A172 (cell line): Measurements from ENCODE around the gene ZFAND3. TPM values are rescaled to one million over a fixed set of nuclear protein-coding genes. Genes with fewer than 3 reads are reported as not detected.

Experiments
- DNase-seq: peaks from one replicate; pipeline ENCODE4 v3.0.0-alpha.2; 2015; ENCODE audit warnings: low spot score
- total RNA-seq: library from RNA; depleted of rRNA; stranded (reverse); fragments of >200 nt; shearing (Covaris generic); gene quantifications from 2 replicates; pipeline ENCODE4 v1.2.3, GENCODE V29; 2014

ZFAND3 gene
- total RNA-seq, 1 experiment from 2014 or later, result 10.0 TPM

DNA sequence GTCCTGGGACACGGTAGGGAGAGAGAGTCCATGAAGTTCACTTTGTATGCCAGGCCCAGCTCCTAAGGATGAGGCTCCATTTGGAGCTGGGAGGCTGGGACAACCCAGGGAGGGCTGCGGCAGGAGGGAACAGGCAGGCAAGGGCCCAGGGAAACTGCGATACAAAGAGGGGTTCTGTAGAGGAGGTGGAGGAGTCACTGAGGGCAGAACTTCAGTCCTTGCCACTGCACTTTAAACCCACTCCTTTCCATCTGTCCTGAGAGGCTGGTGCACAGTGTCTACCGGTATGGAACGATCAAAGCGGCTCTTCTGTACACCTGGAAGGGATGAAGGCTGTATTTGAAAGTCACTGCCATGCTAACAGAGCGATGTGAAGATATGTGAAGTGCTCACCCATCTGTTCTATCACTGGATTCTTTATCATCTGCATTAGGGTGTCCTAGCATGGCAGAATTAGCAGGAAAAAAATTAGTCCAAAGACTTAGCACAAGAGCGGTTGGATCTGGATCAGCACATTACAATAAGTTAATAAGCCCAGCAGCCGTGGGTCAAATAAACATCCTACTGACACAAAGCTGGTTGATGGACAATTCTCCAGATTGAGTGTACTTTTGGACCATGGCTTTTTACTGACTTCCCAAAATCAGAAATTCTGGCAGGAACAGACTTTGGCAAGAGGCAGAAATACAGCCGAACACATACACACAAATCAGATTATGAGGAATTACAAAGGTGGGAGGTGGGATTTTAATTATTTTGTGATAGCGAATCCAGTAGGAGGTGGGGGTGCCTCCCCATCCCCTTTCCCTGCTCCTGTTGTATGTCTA is 20.9 kb upstream of the ZFAND3 start:
- no peak for DNase-seq

DNA sequence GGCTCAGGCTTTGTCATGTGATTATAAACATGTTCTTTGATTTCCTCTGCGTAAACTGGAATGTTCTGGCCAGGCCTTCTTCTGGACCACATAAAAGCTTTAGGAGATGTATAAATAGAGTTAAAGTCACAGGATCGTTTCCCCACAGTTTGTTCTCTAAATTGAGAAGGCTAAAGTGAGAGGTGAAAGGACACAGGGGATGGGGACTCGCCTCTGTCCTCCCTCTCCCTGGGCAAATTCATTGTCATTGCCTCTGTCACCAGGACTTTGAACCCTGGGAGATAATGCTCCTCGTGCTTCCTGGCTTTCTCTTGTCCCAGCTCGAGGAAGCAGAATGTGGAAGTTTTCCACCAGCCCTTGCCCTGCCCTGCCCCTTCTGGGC is 20.3 kb upstream of the ZFAND3 start:
- no peak for DNase-seq

DNA sequence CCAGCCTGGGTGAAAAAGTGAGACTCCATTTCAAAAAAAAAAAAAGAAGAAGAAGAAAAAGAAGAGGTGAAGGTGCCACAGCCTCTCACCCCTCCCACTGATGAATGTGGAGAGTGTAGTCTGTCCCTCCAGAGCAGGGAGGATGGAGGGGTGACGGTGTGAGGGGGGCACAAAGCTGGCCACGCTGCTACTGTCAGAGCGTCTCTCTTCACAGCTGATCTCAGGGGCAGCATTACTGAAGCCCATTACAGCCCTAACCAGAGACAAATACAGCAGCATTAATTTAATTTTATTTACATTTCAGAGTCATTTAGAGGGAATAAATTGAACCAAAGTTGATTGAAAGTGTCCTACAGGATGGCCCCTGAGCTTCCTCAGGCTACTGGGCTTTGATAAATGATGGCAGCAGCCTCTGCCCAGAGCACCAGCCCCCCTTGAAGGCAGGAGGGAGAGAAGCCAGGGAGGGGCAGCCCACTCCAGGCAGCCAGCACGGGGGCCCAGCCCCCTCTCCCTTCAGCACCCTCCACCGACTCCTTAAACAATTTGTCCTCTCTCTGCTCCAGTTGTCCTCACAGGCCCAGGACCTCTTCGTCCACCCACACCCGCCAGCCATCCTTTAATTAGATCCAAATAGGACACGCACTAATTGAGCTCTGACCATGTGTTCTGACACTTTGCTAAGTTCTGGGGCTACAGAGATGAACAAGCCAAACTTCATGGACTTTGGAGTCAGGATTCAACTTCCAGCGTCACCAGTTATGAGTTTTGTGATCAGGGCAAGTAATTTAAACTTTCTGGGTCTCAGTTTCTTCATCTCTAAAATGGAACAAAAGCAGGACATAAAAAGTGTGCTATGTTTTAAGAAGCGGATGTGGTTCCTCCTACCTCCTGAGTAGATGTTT is 18.6 kb upstream of the ZFAND3 start:
- DNase-seq, result no peak

DNA sequence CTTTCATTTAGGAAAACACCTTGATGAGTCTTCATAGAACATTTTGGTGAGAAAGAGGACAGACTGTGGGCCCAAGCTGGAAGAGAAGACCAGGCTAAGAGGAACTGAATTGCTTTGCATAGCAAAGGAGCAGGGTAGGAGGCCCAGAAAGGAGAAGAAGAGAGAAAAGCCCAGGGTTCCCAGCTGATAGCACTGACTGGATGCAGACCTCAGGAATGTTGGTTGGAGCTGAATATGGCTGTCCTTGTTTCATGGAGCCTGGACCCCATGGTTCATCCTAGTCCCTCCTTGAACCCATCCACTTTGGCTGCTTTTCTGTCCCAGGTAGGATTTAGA is 18.0 kb upstream of the ZFAND3 start:
- no peak for DNase-seq

DNA sequence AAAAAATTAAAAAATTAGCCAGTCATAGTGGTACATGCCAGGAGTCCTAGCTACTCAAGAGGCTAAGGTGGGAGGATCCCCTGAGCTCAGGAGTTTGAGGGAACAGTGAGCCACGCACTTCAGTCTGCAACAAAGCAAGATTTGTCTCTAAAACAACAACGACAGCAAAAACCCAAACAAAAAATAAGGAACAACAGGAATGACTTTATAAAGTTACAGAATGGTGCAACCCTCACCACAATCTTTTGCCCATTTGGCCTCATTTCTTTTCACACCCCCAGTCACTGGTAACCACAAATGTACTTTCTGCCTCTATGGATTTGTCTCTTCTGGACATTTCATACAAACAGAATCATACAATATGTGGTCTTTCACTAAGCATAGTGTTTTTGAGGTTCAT is 16.7 kb upstream of the ZFAND3 start:
- DNase-seq, result no peak

DNA sequence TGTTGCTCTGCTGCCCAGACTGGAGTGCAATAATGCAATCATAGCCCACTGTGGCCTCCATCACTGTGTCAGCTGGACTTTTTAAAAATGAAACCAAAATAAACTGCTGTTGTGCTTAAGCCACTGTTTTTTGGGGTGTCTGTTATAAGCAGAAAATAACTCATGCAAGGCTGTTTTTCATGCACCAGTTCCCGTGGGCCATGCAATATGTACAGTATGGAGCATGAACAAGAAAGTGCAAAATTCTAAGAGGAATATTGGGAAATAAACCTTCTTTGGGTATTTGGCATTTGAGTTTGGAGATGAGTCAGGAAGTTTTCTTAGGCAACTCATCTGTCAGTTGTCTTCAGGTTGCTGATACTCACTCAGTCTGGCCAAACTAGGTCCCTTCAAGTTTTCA is 14.9 kb upstream of the ZFAND3 start:
- DNase-seq, result no peak

DNA sequence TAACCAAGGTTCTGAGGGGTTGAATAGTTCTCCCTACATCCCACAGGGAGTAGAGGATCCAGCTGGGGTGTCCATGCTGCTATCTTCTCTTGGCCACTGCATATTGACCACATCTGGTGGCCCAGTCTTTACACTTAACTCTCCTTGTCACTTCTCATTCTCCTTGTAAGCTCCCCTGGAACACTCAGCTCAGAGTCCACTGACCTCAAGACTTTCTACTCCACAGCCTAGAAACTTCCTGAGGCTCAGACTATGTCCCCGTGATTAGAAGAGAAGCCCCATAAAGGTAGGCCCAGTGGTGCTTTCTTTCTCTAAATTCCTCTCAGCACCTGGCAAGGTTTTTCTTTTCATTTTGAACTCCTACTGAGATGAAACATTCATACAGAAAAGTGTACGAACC is 13.3 kb upstream of the ZFAND3 start:
- DNase-seq, result no peak

DNA sequence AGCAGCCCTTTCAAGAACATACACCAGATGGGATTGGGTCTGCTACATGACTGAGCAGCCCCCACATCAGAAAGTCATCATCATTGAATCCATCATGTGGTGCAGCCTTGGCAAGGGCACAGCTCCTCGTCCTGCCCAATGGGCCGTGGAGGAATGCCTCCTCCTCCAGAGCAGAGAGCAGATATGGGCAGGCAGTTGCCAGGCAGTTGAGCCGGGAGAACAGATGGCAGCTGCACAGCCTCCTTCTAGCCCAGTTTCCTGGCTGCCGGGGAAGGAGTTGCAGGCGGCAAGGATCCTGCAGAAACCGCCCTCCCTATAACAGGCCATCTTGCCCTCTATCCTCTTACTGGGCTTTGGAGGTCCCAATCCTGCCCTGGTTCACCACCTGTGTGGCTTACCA is 11.9 kb upstream of the ZFAND3 start:
- DNase-seq, result no peak

DNA sequence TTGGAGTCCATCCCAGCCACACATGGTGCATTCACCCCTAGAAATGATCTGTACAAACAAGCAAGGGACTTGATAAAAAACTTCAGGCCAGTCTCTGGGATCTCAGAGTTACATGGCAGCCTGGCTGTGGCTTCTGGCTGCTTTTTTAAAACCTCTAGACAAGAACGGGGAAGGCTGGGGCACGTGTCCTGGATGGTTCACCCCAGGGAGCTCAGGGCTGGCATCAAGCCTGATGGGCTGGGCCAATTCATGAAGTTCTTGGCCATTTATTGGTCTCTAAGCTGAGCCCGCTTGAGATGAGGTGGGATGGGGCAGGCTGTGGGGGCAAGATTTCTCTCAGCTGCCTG is 10.4 kb upstream of the ZFAND3 start:
- DNase-seq, result no peak

DNA sequence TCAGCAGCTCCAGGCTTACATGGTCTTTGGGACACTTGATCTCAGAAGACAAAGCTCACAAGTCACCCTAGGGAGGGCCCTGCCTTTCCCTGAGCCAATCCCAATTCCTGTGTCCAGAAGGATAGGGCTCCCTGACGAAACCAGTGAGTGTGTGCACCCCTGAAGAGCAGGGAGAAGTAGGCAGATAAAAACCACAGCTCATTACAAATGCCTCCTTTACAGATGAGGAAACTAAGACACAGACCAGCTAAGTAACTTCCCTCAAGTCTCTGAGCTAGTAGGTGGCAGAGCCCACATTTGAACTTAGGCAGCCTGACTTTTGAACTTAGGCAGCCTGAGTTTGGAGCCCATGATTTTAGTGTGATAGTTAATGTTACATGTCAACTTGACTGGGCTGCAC is 6.7 kb upstream of the ZFAND3 start:
- DNase-seq, result no peak

DNA sequence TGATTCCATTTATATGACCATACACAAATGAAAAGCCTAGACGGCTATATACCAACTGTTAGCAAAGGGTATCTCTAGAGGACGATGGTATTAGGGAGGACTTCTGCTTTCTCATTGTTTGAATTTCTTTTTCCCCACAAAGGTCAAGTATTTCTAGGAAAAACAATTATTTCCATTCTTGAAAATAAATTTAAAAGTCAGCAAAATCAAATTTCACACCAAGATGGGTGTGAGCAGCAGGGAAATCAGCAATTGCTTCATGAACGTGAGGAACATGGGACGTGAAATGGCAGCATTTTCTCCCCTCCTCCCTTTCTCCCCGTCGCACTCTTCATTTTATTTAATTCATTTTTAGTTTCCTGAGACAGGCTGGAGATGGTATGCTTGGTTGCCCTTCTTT is 5.2 kb upstream of the ZFAND3 start:
- no peak for DNase-seq

DNA sequence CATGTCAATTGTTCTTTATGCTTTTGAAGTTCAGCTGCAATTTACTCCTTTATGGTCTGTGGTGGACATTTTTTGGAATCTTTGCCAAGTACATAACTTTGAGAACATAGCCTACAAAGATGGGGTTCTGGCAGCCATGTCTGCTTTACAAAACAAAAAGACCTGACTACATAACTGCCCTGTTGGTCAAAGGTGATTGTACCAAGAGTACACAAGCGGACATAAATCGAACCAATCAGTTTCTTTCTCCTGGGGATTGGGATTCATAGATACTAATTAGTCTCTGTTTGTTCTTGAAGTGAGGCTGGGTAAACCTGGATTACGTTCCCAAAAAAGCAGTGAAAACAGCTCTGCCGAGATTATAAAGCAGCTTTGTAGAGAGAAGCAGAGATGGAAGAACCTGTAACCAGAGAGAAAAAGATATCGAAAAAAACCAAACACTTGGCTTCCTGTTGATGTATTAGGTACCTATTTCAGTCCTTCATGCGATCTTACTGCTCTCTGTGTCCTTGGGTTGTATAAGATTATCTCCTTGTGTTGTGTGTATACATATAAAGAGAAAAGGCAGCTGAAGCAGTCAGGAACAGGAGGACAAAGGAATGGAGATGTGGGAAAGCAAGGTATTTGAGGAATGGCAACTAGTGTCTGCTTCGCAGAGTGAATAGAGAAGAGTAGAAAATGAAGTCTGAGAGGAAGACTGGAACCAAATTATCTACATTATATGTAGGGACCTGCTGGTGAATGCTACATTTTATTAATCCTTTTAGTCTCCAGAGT is 2.7 kb upstream of the ZFAND3 start:
- no peak for DNase-seq

DNA sequence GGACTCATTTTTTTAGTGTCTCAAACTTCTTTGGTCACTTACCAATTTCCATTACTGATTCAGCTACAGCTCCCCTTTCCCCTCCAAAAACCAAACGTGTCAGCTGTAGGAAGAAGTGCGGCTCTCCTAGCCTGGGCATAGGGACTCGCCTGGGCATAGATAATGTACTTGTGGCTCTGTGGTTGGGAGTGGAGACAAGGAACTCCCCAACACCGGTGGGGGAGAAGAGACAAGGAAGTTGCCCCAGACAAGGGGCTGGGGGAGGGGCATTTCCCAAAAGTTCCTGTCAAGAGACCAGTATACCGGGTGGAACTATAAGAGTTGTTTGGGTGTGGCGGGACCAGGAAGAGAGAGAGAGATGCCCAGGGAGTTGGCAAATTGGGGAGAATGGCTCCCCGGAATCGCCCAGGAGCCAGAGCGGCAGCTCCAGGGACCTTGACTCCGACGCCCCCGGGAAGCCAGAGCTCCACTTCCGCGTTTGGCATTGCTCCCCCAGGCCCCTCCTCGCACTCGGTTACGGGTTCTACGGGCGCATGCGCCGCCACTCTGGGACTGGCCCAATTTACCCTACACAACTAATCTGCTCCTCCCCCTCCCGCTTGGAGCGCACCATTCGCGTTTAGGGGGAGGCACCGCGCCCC is 871 bp upstream of the ZFAND3 start:
- peak; percentile 89 for DNase-seq

DNA sequence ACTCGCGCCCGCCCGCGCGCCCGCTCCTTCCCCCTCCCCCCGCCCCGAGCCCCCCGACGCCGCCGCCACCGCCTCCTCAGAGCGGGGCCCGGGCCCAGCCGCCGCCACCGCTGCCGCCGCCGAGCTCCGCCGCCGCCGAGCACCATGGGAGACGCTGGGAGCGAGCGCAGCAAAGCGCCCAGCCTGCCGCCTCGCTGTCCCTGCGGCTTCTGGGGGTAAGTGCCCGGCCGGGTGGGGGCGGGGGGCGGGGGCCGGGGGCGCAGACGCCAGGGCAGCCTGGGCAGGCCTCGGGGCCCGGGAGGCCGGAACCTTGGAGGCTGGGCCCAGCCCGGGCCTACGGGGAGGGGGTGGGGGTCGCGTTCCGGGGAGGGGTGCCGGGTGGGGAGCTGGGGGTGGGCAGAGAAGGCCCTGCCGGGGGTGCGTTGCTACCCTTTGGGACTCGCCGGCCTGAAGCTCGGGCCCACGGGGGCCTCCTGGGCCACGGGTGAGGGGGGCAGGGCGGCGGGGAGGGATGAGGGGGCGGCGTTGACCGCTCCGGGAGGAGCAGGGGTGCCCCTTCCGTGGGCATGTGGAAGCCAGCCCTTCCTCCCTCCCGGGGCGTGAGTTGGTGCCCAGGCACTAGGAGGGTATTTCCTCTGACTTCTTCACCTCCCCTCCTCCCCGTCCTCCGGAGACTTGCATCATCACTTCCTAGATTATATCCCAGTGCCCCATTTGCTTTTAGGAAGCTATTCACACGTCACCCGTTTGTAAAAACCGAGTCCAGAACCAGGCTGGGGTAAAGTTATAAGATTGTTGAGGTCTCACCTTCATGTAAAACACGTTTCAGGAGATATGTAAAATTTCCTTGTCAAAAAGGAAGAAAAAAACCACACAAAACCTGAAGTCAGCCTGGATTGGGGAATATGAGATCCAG is 533 bp downstream of the ZFAND3 start:
- peak; percentile 70 for DNase-seq

DNA sequence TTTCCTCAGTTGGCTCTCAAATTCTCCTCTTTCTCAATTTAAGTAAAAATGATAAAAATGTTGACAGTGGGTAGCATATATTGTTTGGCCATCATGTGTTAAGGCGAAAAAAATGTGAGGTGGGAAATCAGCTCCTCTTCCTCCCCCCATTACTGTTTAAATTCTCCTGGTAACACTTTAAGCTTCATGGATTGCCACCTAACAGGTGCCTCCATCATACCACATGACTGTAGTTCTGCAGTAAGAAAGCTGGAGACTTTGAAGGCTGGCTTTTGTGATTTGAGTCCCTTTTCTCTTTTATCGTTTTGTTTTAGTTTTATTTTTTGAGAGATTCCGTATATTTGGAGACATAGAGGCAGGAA is 1.2 kb downstream of the ZFAND3 start:
- peak; percentile 3 for DNase-seq

DNA sequence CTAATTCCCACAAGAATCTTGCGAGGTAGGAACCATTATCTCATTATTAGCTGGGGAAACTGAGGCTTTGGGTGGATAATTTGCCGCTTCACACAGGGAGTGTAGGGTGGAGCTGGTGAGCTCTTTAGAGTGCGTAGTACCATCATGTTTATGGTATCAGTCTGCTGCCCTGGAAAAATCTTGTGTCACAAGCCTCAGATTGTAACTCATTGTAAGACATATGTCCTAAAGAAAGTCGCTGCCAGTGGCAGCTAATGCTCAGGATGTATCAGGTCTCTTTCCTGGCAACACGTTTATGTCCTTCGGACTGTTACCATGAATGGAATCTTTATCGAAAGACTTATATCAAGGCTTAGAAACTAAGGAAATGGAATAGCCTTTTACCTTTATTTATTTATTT is 1.9 kb downstream of the ZFAND3 start:
- DNase-seq, result no peak

DNA sequence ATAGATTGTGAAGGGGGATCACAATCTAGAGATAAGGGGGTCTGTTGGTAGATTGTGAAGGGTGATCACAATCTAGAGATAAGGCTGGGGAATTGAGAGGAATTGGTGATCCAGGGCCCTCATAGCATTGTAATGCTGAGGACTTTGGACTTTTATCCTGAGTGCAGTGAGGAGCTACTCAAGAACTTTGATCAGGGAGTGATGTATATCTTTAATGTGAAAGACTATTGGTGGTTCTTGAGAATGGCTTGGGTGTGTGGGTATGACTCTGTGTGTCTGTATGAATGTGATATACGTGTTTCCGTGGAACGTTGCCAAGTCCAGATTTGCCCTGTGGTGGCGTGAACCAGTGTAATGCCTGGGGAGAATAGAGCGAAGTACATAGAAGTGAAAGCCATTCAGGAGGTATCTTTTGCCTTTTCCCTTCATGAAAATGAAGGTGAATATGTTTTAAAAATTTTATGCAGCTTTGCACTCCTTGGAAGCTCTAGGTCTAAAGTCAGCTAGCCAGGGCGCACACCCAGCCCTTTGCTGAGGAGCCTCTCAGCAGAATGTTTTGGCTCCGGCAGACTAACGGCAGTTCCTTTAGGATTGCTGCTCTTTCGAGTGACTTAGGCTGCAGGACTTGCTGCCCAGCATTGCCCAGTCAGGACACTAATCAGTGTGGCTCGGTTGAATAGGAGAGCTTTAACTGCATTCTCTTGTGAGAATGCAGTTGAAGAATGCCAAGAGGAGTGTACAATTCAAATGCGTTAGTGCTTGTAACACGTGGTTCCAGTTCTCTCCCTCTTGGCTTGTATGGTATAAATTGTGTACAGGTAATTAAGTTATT is 3.5 kb downstream of the ZFAND3 start:
- no peak for DNase-seq

DNA sequence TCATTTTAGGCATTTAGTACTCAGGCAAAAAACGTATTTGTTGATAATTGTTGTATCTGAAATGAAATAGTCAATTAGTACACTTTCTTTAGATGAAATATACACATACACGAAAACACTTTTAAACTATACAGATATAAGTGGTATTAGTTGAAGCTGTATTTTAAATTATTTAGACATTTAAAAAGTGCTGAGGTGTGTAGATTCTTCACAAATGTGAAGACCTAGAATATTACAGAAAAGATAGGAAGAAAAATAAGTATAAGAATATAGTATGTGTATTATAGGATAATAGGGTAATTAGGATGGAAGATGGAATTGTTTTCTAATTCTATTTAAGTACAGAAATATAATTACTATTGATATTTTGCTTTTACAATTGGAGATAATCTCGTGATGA is 4.6 kb downstream of the ZFAND3 start:
- no peak for DNase-seq

DNA sequence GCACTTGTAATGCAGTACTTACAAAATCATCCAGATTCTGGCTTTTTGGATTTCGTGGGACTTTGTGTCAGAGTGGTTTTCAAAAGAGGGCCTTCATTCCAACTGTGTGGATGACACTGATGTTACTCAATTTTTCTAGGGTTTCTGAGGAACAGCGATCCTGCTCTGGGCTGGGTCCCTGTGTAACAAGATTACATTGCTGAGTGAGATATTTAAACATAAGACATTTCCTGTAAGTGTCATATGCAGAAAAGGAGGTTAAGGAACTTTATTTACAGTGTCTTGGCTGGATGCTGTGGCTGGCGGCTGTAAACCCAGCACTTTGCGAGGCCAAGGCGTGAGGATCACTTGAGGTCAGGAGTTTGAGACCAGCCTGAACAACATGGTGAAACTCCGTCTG is 6.7 kb downstream of the ZFAND3 start:
- DNase-seq, result no peak

DNA sequence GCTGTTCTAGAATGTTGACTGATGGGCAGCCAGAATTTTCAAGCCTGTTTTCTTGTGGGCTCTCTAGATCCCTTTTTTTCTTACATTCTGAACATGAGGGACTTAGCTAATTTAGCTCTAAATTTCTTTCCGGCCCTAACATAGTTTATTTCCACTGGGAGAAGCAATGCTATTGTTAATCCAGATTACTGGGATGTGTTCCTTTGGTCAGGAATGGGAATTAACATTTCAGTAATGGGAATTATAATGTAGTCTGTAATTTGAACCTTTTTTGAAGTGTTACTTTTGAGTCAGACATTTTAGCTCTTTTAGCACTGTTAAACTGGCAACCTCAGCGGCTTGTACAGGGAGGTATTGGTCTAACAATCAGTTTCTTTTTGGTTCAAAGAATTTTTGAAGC is 7.5 kb downstream of the ZFAND3 start:
- no peak for DNase-seq
